GM12878 (cell line): ENCODE results near the gene EPHA1.
"Not testable (repeated sequence)": the region's sequence is repeated elsewhere in the genome, so short reads cannot be mapped to it uniquely, and the experiment has no call there.

Experiments used
- CTCF ChIP-seq, 3 experiments: IDR thresholded peaks in 2 of 3; conservative IDR thresholded peaks in 1 of 3; 2 replicates each; pipeline ENCODE4 v1.5.1; 2011; ENCODE audit warnings: low read depth in 3 of 3, low read length in 3 of 3, mild to moderate bottlenecking in 3 of 3, control low read depth in 2 of 3, moderate library complexity in 2 of 3, inconsistent platforms in 1 of 3, mixed read lengths in 1 of 3; ENCODE audit not compliant: control insufficient read depth in 2 of 3, insufficient read depth in 1 of 3; ENCODE audit errors: extremely low read depth in 1 of 3
- EP300 ChIP-seq, 2 experiments: fragments of 150-350 bp in 1 of 2; IDR thresholded peaks; 2 replicates each; pipeline ENCODE4 v1.6.1; 2011 to 2012; ENCODE audit warnings: low read depth in 2 of 2, low read length in 2 of 2, borderline replicate concordance in 1 of 2, improper control_type of control experiment in 1 of 2, inconsistent platforms in 1 of 2; ENCODE audit not compliant: control insufficient read depth in 1 of 2
- GABPA ChIP-seq: IDR thresholded peaks from 2 replicates; pipeline ENCODE4 v1.6.1; 2014; ENCODE audit warnings: antibody characterized with exemption, low read depth, mild to moderate bottlenecking, inconsistent platforms
- LARP7 ChIP-seq: fragments of 450-650 bp; IDR thresholded peaks from 2 replicates; pipeline ENCODE4 v1.6.1; 2017; ENCODE audit warnings: mild to moderate bottlenecking
- NR2F1 ChIP-seq: fragments of 450-650 bp; conservative IDR thresholded peaks from 2 replicates; pipeline ENCODE4 v1.6.1; 2017; ENCODE audit warnings: mild to moderate bottlenecking
- POLR2AphosphoS5 ChIP-seq: IDR thresholded peaks from 2 replicates; pipeline ENCODE4 v1.6.1; 2011; ENCODE audit warnings: mild to moderate bottlenecking, low read length, inconsistent platforms
- RAD21 ChIP-seq: IDR thresholded peaks from 2 replicates; pipeline ENCODE4 v1.6.1; 2011; ENCODE audit warnings: mild to moderate bottlenecking, low read depth, low read length, moderate library complexity; ENCODE audit not compliant: insufficient read depth
- RCOR1 ChIP-seq: conservative IDR thresholded peaks from 2 replicates; pipeline ENCODE4 v1.6.1; 2012; ENCODE audit warnings: low read depth, low read length, improper control_type of control experiment
- RFX5 ChIP-seq: IDR thresholded peaks from 2 replicates; pipeline ENCODE4 v1.6.1; 2011; ENCODE audit warnings: low read depth, low read length, improper control_type of control experiment
- TAF1 ChIP-seq: IDR thresholded peaks from 2 replicates; pipeline ENCODE4 v1.6.1; 2011; ENCODE audit warnings: mild to moderate bottlenecking, low read depth, low read length, borderline replicate concordance
- TARDBP ChIP-seq: IDR thresholded peaks from 2 replicates; pipeline ENCODE4 v1.6.1; 2016; ENCODE audit warnings: borderline replicate concordance
- ZNF384 ChIP-seq: IDR thresholded peaks from 2 replicates; pipeline ENCODE4 v1.6.1; 2012; ENCODE audit warnings: low read depth, mild to moderate bottlenecking, low read length, improper control_type of control experiment, borderline replicate concordance
- TF ChIP-seq, protein P1 (sequence below): IDR thresholded peaks from 2 replicates; pipeline ENCODE4 v1.6.1; 2011; ENCODE audit warnings: low read depth, mild to moderate bottlenecking, low read length, moderate library complexity, borderline replicate concordance; ENCODE audit errors: extremely low read depth

DNA sequence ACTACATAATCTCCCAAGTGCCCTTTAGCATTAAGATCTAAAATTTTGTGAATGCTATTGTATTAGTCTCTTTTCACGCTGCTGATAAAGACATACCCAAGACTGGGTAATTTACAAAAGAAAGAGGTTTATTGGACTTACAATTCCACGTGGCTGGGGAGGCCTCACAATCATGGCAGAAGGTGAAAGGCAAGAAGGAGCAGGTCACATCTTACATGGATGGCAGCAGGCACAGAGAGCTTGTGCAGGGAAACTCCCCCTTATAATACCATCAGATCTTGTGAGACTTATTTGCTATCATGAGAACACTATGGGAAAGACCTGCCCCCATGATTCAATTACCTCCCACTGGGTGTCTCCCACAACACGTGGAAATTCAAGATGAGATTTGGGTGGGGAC is 12.0 kb upstream of the EPHA1 start:
- TF ChIP-seq TAF1; CTCF (IDR thresholded peaks at IDR 0.05 in 2 of 3, conservative IDR thresholded peaks at IDR 0.05 in 1 of 3; ENCODE audit: control insufficient read depth in 2 of 3, extremely low read depth in 1 of 3, insufficient read depth in 1 of 3, low read depth in 3 of 3, low read length in 3 of 3); EP300 (IDR thresholded peaks at IDR 0.05; ENCODE audit: borderline replicate concordance in 1 of 2, control insufficient read depth in 1 of 2, low read depth in 2 of 2, low read length in 2 of 2); GABPA; LARP7; RCOR1; RAD21; NR2F1; TARDBP; RFX5; ZNF384; POLR2AphosphoS5: not testable (repeated sequence)
- TF ChIP-seq, protein P1, sequence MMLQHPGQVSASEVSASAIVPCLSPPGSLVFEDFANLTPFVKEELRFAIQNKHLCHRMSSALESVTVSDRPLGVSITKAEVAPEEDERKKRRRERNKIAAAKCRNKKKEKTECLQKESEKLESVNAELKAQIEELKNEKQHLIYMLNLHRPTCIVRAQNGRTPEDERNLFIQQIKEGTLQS = not testable (repeated sequence)
